ENCODE measurements around the gene GRID2. TPM values are rescaled to one million over a fixed set of nuclear protein-coding genes. Genes with fewer than 3 reads are reported as not detected.

Gene GRID2
- total RNA-seq, 1 experiment from 2014 or later: 2.2 TPM

- no peak overlapping the region for H3K4me3 ChIP-seq (ENCODE audit: low read length)
- no peaks in the 10 kb centered on the region for H3K79me2 ChIP-seq (ENCODE audit: low read length)
- H3K27me3 ChIP-seq (ENCODE audit: low read length): no peaks in the 10 kb centered on the region
- no peak overlapping the region for H3K27ac ChIP-seq (ENCODE audit: low read length)
- no peaks in the 10 kb centered on the region for H3K36me3 ChIP-seq (ENCODE audit: low read depth, low read length)
- CTCF ChIA-PET: no interaction called here
- no peak for TF ChIP-seq CTCF (conservative IDR thresholded peaks at IDR 0.05; ENCODE audit: low read depth, low read length)
- TF ChIP-seq EZH2phosphoT487 (IDR thresholded peaks at IDR 0.05; ENCODE audit: borderline replicate concordance, low read length): no peak
- no peak for TF ChIP-seq EZH2 (IDR thresholded peaks at IDR 0.05; ENCODE audit: low read length, unreplicated experiment)
- ATAC-seq (no peak), DNase-seq (no peak)
- no peak overlapping the region for H2AFZ ChIP-seq (ENCODE audit: low read length)
- no peaks in the 10 kb centered on the region for H3K4me1 ChIP-seq (ENCODE audit: insufficient read depth, low read length)
- intact Hi-C loops (cut with micrococcal nuclease): no loop called here
- H3K9me2 ChIP-seq (replicated peaks; ENCODE audit: low read length): no peaks in the 10 kb centered on the region
- BruUV-seq (replicated peaks): no TSS peak
- H3F3A ChIP-seq (ENCODE audit: low read length, unreplicated experiment): no peaks in the 10 kb centered on the region
- no peaks in the 10 kb centered on the region for H3K9me3 ChIP-seq (ENCODE audit: low read length)
- no peak overlapping the region for H3K4me2 ChIP-seq (ENCODE audit: low read length)
- no peak overlapping the region for H3K9ac ChIP-seq (ENCODE audit: low read length)
- POLR2A ChIA-PET (ENCODE audit: unreplicated experiment): no interaction called here
- no peaks in the 10 kb centered on the region for H4K20me1 ChIP-seq (ENCODE audit: low read length)
Measured at GRCh38 chr4:93132631-93133030, 828.9 kb downstream of the GRID2 start.

- DNase-seq (no peak), ATAC-seq (no peak)
- no TSS peak for BruUV-seq (replicated peaks)
- H3K9ac ChIP-seq (ENCODE audit: low read length): no peak overlapping the region
- no peak overlapping the region for H3K4me3 ChIP-seq (ENCODE audit: low read length)
- ChIA-PET CTCF (no interaction called here), POLR2A (ENCODE audit: unreplicated experiment) (no interaction called here)
- H3K4me1 ChIP-seq (ENCODE audit: insufficient read depth, low read length): no peaks in the 10 kb centered on the region
- no peaks in the 10 kb centered on the region for H3K9me2 ChIP-seq (replicated peaks; ENCODE audit: low read length)
- no peaks in the 10 kb centered on the region for H3K36me3 ChIP-seq (ENCODE audit: low read depth, low read length)
- intact Hi-C loops (cut with micrococcal nuclease): no loop called here
- H3K9me3 ChIP-seq (ENCODE audit: low read length): no peaks in the 10 kb centered on the region
- H3K79me2 ChIP-seq (ENCODE audit: low read length): no peaks in the 10 kb centered on the region
- H2AFZ ChIP-seq (ENCODE audit: low read length): no peak overlapping the region
- H4K20me1 ChIP-seq (ENCODE audit: low read length): no peaks in the 10 kb centered on the region
- no peak overlapping the region for H3K4me2 ChIP-seq (ENCODE audit: low read length)
- no peaks in the 10 kb centered on the region for H3F3A ChIP-seq (ENCODE audit: low read length, unreplicated experiment)
- TF ChIP-seq CTCF (conservative IDR thresholded peaks at IDR 0.05; ENCODE audit: low read depth, low read length) (no peak), EZH2 (IDR thresholded peaks at IDR 0.05; ENCODE audit: low read length, unreplicated experiment) (no peak)
- H3K27me3 ChIP-seq (ENCODE audit: low read length): no peaks in the 10 kb centered on the region
- H3K27ac ChIP-seq (ENCODE audit: low read length): no peak overlapping the region
Measured at GRCh38 chr4:93139118-93139517, 835.4 kb downstream of the GRID2 start.

- POLR2A ChIA-PET (ENCODE audit: unreplicated experiment): no interaction called here
- no peaks in the 10 kb centered on the region for H3K4me1 ChIP-seq (ENCODE audit: insufficient read depth, low read length)
- no peaks in the 10 kb centered on the region for H3K79me2 ChIP-seq (ENCODE audit: low read length)
- intact Hi-C loops (cut with micrococcal nuclease): no loop called here
- H2AFZ ChIP-seq (ENCODE audit: low read length): no peak overlapping the region
- no peak overlapping the region for H3K4me2 ChIP-seq (ENCODE audit: low read length)
- no peaks in the 10 kb centered on the region for H3K36me3 ChIP-seq (ENCODE audit: low read depth, low read length)
- no peaks in the 10 kb centered on the region for H3K9me2 ChIP-seq (replicated peaks; ENCODE audit: low read length)
- no peak overlapping the region for H3K27ac ChIP-seq (ENCODE audit: low read length)
- CTCF ChIA-PET: no interaction called here
- H3K9me3 ChIP-seq (ENCODE audit: low read length): no peaks in the 10 kb centered on the region
- no peaks in the 10 kb centered on the region for H3F3A ChIP-seq (ENCODE audit: low read length, unreplicated experiment)
- DNase-seq: no peak
- H4K20me1 ChIP-seq (ENCODE audit: low read length): no peaks in the 10 kb centered on the region
- TF ChIP-seq CTCF (conservative IDR thresholded peaks at IDR 0.05; ENCODE audit: low read depth, low read length): no peak
- TF ChIP-seq EZH2phosphoT487 (IDR thresholded peaks at IDR 0.05; ENCODE audit: borderline replicate concordance, low read length): no peak
- no peak for TF ChIP-seq EZH2 (IDR thresholded peaks at IDR 0.05; ENCODE audit: low read length, unreplicated experiment)
- no peak overlapping the region for H3K9ac ChIP-seq (ENCODE audit: low read length)
- no TSS peak for BruUV-seq (replicated peaks)
- no peak for ATAC-seq
- no peak overlapping the region for H3K4me3 ChIP-seq (ENCODE audit: low read length)
- H3K27me3 ChIP-seq (ENCODE audit: low read length): no peaks in the 10 kb centered on the region
Measured at GRCh38 chr4:93143902-93144301, 840.1 kb downstream of the GRID2 start.
